EH (cell line): ENCODE measurements around the gene KCNC3.

Experiments used
- DNase-seq: peaks from one replicate; pipeline ENCODE4 v3.0.0-alpha.2; 2015; ENCODE audit warnings: low read depth

The KCNC3 gene

GRCh38 chr19:50329146-50329925 lies at the start of gene KCNC3:
TSS of gene KCNC3 (minus strand) at chr19:50329377. CDS start at chr19:50329082, 295 bp downstream.
- DNase-seq, result peak; percentile 80

- DNase-seq, result no peak
Observed at GRCh38 chr19:50378863-50379236, 49.7 kb upstream of the KCNC3 start.

- DNase-seq, result no peak
Observed at GRCh38 chr19:50378169-50378862, 49.1 kb upstream of the KCNC3 start.

- no peak for DNase-seq
Observed at GRCh38 chr19:50377517-50377916, 48.3 kb upstream of the KCNC3 start.

GRCh38 chr19:50377051-50377461 lies 47.9 kb upstream of the KCNC3 start:
- DNase-seq, result no peak

- DNase-seq, result peak; percentile 97
Observed at GRCh38 chr19:50376166-50377050, 47.2 kb upstream of the KCNC3 start, which contains the start of gene NR1H2. TSS of gene NR1H2 (plus strand) at chr19:50376457. CDS start at chr19:50377606, 1,149 bp downstream.

- no peak for DNase-seq
Observed at GRCh38 chr19:50371914-50372475, 42.8 kb upstream of the KCNC3 start.

- peak; percentile 90 for DNase-seq
Observed at GRCh38 chr19:50368649-50369570, 39.7 kb upstream of the KCNC3 start.

- no peak for DNase-seq
Observed at GRCh38 chr19:50365434-50366306, 36.5 kb upstream of the KCNC3 start, which contains the start of gene NAPSA. TSS of gene NAPSA (minus strand) at chr19:50365639. CDS start at chr19:50365621, 18 bp downstream.

- DNase-seq, result no peak
Observed at GRCh38 chr19:50362656-50363424, 33.7 kb upstream of the KCNC3 start.

- no peak for DNase-seq
Observed at GRCh38 chr19:50362030-50362412, 32.8 kb upstream of the KCNC3 start.

GRCh38 chr19:50361290-50362029 lies 32.3 kb upstream of the KCNC3 start:
- peak; percentile 6 for DNase-seq

- no peak for DNase-seq
Observed at GRCh38 chr19:50359328-50359818, 30.2 kb upstream of the KCNC3 start.

- peak; percentile 42 for DNase-seq
Observed at GRCh38 chr19:50358483-50359327, 29.5 kb upstream of the KCNC3 start.

- DNase-seq, result peak; percentile 66
Observed at GRCh38 chr19:50357178-50358100, 28.3 kb upstream of the KCNC3 start.

- no peak for DNase-seq
Observed at GRCh38 chr19:50356691-50357177, 27.6 kb upstream of the KCNC3 start.
